ENCODE measurements around the gene AP5Z1.

AP5Z1 gene

GRCh38 chr7:4803397-4804241, 28.2 kb downstream of the AP5Z1 start:
- no peak for DNase-seq (ENCODE audit: low read depth)

GRCh38 chr7:4805110-4805983, 29.9 kb downstream of the AP5Z1 start:
- DNase-seq (ENCODE audit: low read depth), result no peak

GRCh38 chr7:4805984-4806300, 30.5 kb downstream of the AP5Z1 start:
- DNase-seq (ENCODE audit: low read depth), result no peak

- no peak for DNase-seq (ENCODE audit: low read depth)
These were observed 31.7 kb downstream of the AP5Z1 start for GRCh38 chr7:4806983-4807597.

- DNase-seq (ENCODE audit: low read depth), result no peak
These were observed 32.2 kb downstream of the AP5Z1 start for GRCh38 chr7:4807598-4808016.

- DNase-seq (ENCODE audit: low read depth), result no peak
These were observed 32.6 kb downstream of the AP5Z1 start for GRCh38 chr7:4808026-4808425.

- DNase-seq (ENCODE audit: low read depth), result no peak
These were observed 33.1 kb downstream of the AP5Z1 start for GRCh38 chr7:4808565-4808964.

GRCh38 chr7:4809091-4809591, 33.7 kb downstream of the AP5Z1 start:
- DNase-seq (ENCODE audit: low read depth), result peak; percentile 11

GRCh38 chr7:4809666-4810065, 34.2 kb downstream of the AP5Z1 start:
- no peak for DNase-seq (ENCODE audit: low read depth)

GRCh38 chr7:4814433-4814832, 39.0 kb downstream of the AP5Z1 start:
- DNase-seq (ENCODE audit: low read depth), result no peak

GRCh38 chr7:4815121-4815520, 39.7 kb downstream of the AP5Z1 start:
- no peak for DNase-seq (ENCODE audit: low read depth)

GRCh38 chr7:4815609-4816418, 40.4 kb downstream of the AP5Z1 start:
- no peak for DNase-seq (ENCODE audit: low read depth)

- no peak for DNase-seq (ENCODE audit: low read depth)
These were observed 41.1 kb downstream of the AP5Z1 start for GRCh38 chr7:4816419-4817080.

- DNase-seq (ENCODE audit: low read depth), result no peak
These were observed 41.9 kb downstream of the AP5Z1 start for GRCh38 chr7:4817178-4817901.

- DNase-seq (ENCODE audit: low read depth), result no peak
These were observed 42.8 kb downstream of the AP5Z1 start for GRCh38 chr7:4818000-4818794.

- DNase-seq (ENCODE audit: low read depth), result no peak
These were observed 44.4 kb downstream of the AP5Z1 start for GRCh38 chr7:4819560-4820404.

GRCh38 chr7:4820405-4820966, 45.1 kb downstream of the AP5Z1 start:
- DNase-seq (ENCODE audit: low read depth), result no peak

- no peak for DNase-seq (ENCODE audit: low read depth)
These were observed 45.6 kb downstream of the AP5Z1 start for GRCh38 chr7:4820967-4821471.

Measured in activated T-cell treated with anti-CD3 and anti-CD28 coated beads for 24 hours (primary cell).